ENCODE data around the gene IDI1.
"Not testable (repeated sequence)": the region's sequence is repeated elsewhere in the genome, so short reads cannot be mapped to it uniquely, and the experiment has no call there.

The IDI1 gene

DNA sequence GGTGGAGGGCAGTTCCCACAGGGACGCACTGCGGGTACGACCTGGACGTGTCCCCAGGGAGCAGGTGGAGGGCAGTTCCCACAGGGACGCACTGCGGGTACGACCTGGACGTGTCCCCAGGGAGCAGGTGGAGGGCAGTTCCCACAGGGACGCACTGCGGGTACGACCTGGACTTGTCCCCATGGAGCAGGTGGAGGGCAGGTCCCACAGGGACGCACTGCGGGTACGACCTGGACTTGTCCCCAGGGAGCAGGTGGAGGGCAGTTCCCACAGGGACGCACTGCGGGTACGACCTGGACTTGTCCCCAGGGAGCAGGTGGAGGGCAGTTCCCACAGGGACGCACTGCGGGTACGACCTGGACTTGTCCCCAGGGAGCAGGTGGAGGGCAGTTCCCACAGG lies 10.2 kb downstream of the IDI1 start:
- not testable (repeated sequence) for DNase-seq (ENCODE audit: extremely low spot score, insufficient read length, low read depth)

DNA sequence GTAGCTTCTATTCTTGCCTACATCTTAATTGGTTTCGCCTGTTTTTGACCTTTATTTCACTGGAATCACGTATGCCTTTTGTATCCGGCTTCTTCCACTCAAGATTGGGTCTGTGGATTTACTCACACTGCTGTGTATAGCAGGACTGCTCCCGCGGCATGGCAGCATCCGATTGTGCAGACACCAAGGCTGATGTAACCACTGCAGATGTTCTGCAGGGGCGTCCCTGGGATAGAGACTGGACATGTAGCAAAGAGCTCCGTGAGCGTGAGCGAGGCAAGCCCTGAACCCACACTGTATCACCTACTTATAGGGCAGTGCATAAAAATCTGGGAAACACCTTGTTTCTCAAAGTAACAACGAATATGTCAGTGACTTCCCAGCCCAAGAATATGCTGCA lies 11.8 kb downstream of the IDI1 start:
- FAIRE-seq (no peak), DNase-seq (ENCODE audit: extremely low spot score, insufficient read length, low read depth) (no peak)

More for the DNA sequence above, 10.2 kb downstream of the IDI1 start:
- FAIRE-seq: not testable (repeated sequence)

DNA sequence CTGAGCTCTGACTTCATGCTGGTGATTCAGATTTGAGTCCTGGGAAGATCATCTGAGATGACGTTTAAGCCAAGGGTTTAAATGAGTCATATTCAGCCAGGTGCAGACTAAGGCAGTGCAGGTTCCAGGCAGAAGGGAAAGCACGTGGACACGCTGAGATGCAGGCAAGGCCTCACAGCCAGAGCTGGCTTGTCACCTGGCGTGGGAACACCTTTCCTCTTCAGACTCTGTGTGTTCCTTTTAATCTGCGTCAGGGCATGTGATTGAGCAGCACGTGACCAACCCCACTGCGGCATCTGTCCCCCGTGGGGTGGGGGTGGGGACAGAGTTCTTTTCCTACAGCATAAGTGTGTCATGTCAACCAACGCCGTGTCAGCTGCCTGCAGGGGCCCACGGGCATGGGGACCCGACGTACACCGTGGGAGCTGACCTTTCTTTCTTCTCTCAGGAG lies 12.6 kb downstream of the IDI1 start:
- FAIRE-seq (no peak), DNase-seq (ENCODE audit: extremely low spot score, insufficient read length, low read depth) (no peak)

DNA sequence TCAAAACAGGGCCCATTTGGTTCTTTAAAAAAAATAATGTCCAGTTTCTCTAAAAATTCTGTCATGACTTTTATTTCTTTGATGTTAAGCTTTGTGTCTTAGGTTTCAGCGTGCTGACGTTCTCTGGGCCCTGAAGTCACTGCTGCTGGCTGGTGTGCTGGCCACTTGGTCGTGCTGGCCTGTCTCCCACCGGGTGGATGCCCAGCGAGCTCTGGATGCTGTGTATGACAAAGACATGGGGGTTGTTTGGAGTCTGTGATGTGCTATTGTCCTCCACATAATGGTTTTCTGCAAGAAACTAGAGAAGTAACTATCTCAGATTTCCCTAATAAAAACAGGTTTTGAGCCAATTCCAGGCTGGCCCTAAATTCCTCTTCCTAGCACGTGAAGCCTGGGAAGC lies 13.7 kb downstream of the IDI1 start:
- no peak for FAIRE-seq

DNA sequence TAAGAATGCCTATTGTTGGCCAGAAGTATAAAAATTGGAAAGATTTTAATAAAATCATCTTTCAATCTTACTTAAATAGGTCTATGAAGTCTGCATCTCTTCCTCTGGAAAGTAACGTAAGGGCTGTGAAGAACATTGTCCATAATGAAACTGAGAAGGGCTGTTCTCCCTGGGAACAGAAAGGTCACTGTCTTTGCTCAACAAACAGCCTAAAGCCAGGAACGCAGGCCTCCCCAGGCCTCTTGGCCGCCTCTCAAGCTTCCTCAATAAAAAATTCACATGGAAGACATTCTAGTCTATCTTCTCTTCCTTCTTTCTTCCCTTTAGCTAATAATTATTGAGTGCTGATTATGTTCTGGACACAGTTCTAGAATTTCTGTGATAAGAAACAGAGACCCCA lies 14.2 kb downstream of the IDI1 start:
- no peak for DNase-seq (ENCODE audit: extremely low spot score, insufficient read length, low read depth)
- no peak for FAIRE-seq

More for the DNA sequence above, 13.7 kb downstream of the IDI1 start:
- no peak for DNase-seq (ENCODE audit: extremely low spot score, insufficient read length, low read depth)

DNA sequence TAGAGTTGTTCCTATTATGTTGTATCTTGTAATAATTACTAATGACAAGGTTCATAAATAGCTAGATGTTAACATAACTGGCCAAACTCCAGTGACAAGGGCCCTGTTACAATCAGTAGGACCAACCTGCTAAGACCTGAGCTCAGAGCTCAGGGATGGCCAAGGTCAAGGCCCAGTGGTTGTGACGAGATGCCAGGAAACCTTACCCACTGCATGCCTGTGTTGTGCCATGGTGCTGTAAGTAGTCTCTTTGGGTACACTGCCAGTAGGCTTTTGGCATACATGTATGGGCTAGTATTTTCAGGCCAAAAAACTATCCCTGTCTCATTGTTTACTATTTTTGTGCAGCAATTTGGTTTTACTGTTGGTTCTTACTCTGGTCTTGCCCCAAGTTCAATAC lies 15.3 kb downstream of the IDI1 start:
- DNase-seq (ENCODE audit: extremely low spot score, insufficient read length, low read depth) (no peak), FAIRE-seq (no peak)

DNA sequence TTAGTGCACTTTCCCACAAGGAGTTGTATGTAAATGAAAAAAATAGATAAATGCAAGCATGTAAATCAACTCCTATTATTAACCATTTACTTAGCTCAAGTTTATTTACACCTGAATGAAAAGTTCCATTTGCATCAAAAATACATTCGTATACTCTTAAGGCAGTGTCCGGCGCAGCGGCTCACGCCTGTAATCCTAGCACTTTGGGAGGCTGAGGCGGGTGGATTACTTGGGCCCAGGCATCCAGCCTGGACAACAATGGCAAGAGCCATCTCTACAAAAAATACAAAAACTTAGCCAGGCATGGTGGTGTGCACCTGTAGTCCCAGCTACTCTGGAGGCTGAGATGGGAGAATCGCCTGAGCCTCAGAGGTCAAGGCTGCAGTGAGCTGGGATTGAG lies 19.1 kb downstream of the IDI1 start:
- DNase-seq (ENCODE audit: extremely low spot score, insufficient read length, low read depth) (no peak), FAIRE-seq (no peak)

DNA sequence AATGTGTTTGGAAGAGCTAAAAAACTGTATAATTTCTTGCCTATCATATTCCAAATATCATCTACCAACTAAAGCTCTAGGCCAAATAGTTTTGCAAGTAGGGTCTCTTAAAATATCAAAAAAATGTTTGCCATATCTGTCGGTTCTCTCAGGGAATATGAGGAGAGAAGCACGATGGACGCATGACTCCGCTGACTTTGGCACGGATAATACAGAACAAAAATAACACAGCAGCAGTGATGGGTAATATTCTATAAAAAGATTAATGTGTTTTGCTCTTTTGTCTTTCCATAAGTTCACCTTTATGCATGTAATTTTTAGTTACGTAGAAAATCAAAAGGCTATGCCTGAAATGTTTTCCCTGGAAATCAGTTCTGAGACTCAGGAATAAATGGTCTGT lies 22.3 kb downstream of the IDI1 start:
- DNase-seq (ENCODE audit: extremely low spot score, insufficient read length, low read depth) (no peak), FAIRE-seq (no peak)

DNA sequence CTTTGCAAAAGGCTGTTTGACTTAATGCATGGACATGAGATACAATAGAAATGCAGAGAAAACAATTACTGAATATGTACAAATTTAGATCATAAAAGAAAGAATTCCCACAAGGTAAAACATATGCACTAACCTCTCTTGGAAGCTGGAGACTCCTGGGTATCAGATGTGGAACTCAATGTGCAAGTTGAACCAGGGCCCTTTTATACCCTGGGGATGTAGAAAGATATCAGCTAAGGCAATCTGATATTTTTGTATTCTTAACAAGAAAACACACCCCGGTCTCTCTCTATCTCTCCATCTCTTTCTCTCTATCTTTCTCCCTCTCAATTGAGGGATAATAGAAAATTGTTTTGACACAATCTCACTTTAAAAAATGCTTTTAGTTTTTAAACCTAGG lies 23.2 kb downstream of the IDI1 start, which contains the start of gene IDI2:
Gene IDI2, minus strand, starts transcription at position 177 of the 400 bp plus-strand sequence. CDS start 1,136 bp downstream, outside the sequence.
- FAIRE-seq: no peak
- DNase-seq (ENCODE audit: extremely low spot score, insufficient read length, low read depth): no peak

DNA sequence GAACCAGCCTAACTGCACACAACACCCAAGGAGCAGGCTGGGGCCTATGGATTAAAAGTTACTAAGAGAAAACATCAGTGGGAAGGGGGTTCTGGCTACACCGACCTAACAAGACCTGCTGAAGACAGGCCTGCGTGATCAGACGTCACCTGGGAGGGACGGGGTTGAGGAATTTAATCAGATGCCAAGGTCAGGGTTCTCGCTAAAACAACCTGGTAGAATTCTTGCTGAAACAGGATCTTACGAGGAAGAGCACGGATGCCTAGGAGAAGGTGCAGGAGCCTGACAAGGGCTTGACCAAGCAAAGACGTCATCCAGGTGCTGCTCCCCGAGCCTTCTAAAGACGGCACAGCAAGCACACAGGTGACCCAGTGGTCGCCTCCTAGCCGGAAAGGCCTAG lies 24.8 kb downstream of the IDI1 start:
- FAIRE-seq (no peak), DNase-seq (ENCODE audit: extremely low spot score, insufficient read length, low read depth) (no peak)

DNA sequence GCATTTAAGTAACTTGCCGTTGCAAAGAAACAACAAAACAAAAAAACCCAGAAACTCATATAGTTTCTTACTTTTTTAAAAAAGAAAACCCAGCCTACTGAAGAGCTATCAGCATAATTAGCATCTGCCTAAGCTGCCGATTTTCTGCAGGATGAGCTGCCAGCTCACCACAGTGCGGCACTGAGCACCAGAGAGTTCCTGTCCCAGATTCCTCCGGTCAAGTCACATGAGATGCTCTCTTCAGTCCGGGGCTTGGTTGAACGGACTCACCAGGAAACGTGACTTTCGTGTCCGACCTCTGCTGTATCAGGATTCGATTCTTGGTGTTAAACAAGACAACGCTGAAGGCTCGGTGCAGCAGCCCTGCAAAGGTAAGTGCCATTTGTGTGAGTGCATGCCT lies 26.5 kb downstream of the IDI1 start:
- FAIRE-seq: no peak

DNA sequence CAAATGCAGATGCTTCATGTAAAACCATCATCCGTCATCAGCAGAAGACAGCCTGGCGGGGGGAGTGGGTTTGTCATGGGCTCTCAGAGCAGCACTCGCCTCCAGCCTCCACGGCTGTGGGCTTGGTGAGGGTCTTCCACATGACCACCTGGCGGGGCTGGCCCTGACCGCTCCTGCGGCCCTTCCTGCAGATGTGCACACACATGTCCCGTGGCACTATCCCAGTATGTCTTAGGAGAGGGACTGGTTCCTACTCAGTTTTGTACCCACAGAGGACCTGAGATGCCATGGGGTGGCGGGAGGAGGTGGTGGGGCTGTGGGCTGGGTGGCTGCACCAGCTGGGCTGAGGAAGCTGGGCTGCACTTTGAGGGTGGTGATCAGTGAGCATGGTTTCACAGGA lies 28.0 kb downstream of the IDI1 start:
- DNase-seq (ENCODE audit: extremely low spot score, insufficient read length, low read depth) (no peak), FAIRE-seq (no peak)

More for the DNA sequence above, 26.5 kb downstream of the IDI1 start:
- DNase-seq (ENCODE audit: extremely low spot score, insufficient read length, low read depth): no peak

DNA sequence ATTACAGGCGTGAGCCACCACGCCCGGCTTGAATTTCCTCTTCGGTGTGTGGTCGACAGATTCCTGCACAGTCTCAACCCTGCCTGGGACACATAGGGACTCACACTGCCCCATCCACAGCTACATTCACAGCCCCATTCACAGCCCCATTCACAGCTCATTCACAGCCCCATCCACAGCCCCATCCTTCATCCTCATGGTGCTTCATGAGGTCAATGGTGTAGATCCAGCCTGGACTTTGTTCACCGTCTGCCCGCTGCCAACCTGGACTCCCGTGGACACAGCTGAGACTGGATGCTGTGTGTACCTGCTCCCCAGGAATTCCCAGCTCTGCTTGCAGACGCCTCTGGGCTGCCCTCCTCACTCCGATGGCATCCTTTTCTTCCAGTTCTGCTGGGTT lies 28.5 kb downstream of the IDI1 start:
- FAIRE-seq: no peak
- DNase-seq (ENCODE audit: extremely low spot score, insufficient read length, low read depth): no peak

DNA sequence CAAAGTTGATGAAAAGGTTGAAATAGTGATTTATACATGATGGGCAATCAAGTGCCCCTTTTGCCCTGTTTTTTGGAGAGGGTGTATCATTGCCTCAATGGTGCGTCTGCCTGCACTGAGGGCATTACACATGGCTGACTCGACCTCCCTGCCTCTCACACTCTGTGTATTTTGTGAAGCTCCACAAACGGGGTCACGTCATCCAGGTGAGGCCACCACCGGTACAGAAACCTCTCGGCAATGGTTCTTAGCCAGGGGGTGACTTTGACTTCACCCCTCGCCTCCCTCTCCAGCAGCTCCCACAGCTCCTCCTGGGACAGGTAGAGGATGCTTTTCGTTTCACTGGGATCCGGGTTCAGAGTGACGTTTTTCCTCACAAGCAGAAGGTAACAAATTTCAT lies 29.6 kb downstream of the IDI1 start:
- no peak for DNase-seq (ENCODE audit: extremely low spot score, insufficient read length, low read depth)
- no peak for FAIRE-seq

DNA sequence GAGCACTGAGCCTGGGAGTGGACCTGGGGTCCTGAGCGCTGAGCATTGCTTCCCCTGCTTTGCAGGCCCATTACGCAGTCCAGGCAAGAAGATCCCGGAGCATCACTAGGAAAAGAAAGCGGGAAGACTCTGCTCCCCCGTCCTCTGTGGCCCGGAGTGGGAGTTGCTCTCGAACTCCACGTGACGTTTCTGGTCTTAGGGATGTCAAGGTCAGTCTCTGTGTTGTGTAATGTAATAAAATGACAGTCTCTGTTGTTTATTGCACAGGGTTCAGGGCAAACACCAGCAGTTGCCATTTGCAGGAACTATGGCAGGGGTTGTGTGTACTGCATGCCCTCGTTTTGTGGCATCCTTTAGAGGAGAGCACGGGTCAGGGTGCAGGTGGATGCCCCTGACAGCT lies 33.2 kb downstream of the IDI1 start:
- DNase-seq (ENCODE audit: extremely low spot score, insufficient read length, low read depth) (no peak), FAIRE-seq (no peak)

DNA sequence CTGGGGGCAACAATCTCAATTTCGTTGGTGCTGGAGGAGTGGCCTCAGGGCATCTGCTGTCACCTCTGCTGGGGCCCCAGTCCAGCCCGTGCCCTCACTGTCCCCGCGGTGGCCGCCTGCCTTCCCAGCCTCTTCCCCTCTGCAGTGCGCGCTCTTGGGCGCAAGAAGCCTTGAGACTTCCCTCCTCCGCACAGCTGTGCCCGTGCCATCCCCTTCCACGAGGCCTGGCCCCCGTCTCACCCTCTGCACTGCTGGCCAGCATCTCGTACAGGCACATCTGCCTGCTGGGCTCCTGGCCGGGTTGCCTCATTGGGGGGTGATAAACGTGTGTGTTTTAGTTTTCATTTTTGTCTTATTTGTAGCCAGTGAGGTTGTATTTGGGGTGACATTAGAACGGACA lies 37.2 kb downstream of the IDI1 start:
- no peak for FAIRE-seq
- DNase-seq (ENCODE audit: extremely low spot score, insufficient read length, low read depth): no peak

DNA sequence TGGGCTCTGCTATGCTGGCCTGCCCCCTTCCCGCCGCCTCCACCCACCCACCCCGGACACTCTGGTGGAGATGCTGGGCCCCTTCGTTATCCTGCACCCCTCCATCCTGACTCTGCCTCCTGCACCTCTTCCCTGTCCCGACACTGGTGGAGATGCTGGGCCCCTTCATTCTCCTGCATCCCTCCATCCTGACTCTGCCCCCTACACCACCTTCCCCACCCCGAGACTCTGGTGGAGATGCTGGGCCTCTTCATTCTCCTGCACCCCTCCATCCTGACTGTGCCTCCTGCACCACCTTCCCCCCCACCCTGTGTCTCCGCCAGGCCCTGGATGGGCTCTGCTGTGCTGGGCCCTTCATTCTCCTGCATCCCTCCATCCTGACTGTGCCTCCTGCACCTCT lies 38.2 kb downstream of the IDI1 start:
- FAIRE-seq: no peak
- no peak for DNase-seq (ENCODE audit: extremely low spot score, insufficient read length, low read depth)

DNA sequence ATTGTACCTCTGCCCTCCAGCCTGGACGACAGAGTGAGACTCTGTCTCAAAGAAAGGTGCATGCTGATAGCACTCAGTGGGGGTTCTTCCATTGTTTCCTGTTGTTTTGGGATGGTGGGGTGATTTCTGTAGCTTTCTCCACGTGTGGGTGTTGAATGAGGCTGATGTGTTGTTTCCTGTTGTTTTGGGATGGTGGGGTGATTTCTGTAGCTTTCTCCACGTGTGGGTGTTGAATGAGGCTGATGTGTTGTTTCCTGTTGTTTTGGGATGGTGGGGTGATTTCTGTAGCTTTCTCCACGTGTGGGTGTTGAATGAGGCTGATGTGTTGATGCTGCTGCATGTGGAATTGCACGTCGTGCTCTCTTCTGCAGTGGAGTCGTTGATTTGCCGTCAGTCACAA lies 39.0 kb downstream of the IDI1 start:
- not testable (repeated sequence) for DNase-seq (ENCODE audit: extremely low spot score, insufficient read length, low read depth)
- peak; percentile 77 for FAIRE-seq

DNA sequence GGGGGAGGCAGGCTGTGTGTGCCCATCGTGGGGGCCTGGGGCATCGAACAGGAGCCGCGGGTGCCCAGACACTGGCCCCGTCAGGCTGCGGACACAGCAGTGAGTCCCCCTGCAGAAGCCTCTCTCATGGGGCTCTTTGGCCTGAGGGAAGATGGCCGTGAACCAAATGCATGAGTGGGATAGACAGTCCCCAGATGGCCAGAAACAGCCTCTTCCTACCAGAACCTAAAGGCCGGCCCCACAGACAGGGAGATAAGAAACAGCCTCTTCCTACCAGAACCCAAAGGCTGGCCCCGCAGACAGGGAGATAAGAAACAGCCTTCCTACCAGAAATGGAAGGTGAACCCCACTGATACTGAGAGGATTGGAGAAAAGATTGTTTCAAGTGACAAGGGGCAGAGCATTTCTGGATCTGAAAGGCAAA lies 39.8 kb downstream of the IDI1 start:
- FAIRE-seq: no peak
- no peak for DNase-seq (ENCODE audit: extremely low spot score, insufficient read length, low read depth)

DNA sequence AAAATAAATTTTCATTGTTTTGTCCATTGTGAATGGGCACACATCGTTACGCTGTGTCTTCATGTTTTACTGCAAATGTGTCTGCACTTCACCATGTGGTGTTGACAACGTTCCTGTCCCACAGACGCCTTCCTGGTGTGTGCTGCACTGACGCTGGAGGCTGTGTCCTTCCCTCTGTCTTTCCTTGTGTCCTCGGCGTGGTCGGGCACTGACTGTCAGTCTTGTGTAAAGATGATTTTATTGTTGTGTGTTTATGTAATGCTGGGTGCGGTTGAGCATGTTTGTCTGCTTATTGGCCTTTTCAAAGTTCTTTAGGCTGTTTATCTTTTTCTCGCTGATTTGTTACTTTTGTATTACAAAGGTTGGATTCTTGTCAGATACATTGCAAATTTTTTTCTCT lies 41.3 kb downstream of the IDI1 start:
- no peak for DNase-seq (ENCODE audit: extremely low spot score, insufficient read length, low read depth)
- FAIRE-seq: no peak

DNA sequence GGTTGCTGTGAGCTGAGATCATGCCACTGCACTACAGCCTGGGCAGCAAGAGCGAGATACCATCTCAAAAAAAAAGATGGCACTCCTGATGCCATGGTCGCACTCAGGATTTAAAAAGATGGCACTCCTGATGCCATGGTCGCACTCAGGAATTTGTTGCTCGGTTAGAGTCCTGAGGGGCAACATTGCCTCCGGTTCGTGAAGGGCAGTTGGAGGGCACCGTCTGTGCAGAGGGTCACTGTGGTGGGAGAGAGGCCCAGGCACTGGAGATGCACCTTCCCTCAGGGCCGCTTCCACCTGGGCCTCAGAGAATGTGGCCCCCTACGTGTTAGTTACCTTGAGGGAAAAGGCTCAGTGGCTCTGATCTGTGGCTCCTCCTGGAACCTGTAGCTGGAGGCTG lies 42.3 kb downstream of the IDI1 start:
- no peak for DNase-seq (ENCODE audit: extremely low spot score, insufficient read length, low read depth)
- no peak for FAIRE-seq

DNA sequence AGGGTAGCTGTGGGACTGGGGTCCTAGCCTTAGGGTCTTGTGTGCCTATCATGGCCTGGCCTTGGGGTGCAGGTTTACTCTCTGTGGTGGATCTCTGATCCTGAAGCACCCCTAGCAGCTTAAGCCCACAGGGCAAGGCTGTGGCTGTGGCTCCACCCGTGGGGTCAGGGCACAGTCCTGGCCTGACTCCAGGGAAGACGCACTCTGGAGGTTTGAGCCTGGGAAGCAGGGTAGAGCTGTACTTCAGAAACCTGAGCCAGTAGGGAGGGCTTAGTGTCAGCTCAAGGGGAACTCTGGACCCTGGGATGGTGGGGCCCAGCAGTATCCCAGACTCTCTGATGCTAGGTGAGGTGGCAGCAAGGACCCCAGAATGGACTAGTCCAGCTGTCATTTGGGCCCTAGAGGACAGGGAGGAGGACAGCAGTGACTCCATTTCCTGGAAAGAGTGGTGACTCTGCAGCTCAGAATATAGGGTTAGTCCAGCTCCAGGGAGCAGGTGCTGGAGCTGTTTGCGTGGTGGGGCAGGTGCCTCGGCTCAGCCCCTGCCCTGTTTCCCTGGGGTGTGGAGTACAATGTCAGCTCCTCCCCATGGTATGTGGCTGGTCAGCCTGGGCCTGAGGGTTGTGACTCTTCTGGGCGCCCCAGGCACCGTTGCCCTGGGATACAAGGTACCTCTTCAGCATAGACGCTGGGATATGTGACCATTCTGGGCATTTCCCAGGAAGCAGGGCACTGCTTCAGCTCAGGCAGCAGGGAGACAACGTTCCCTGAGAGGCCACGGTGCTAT lies 44.8 kb downstream of the IDI1 start:
- FAIRE-seq: no peak
- no peak for DNase-seq (ENCODE audit: extremely low spot score, insufficient read length, low read depth)
